Neural crest cell (in vitro differentiated cells): ENCODE measurements around the gene NDUFB4. TPM values are rescaled to one million over a fixed set of nuclear protein-coding genes. Genes with fewer than 3 reads are reported as not detected.
A peak's percentile ranks its signal among the peaks of the same experiment; 100 is the strongest.

Source experiments
- DNase-seq: peaks from one replicate; pipeline ENCODE4 v3.0.0; 2021; ENCODE audit warnings: low read depth, mixed read lengths, low spot score
- H3K27ac Mint-ChIP-seq: one replicate; pipeline ENCODE4 v1.8.0; 2021; ENCODE audit warnings: mild to moderate bottlenecking, mixed read lengths; ENCODE audit not compliant: unreplicated experiment
- H3K27me3 Mint-ChIP-seq: 2 replicates; pipeline ENCODE4 v1.8.0; 2021; ENCODE audit warnings: low read depth, mild to moderate bottlenecking, mixed read lengths
- H3K36me3 Mint-ChIP-seq: 2 replicates; pipeline ENCODE4 v1.8.0; 2021; ENCODE audit warnings: low read depth, mild to moderate bottlenecking, mixed read lengths
- H3K4me1 Mint-ChIP-seq: 2 replicates; pipeline ENCODE4 v1.8.0; 2021; ENCODE audit warnings: mixed read lengths
- H3K4me3 Mint-ChIP-seq: one replicate; pipeline ENCODE4 v1.8.0; 2021; ENCODE audit warnings: mild to moderate bottlenecking, mixed read lengths
- H3K9me3 Mint-ChIP-seq: 2 replicates; pipeline ENCODE4 v1.8.0; 2021; ENCODE audit warnings: mixed read lengths
- CTCF ChIP-seq: fragments of 200-600 bp; sonication (generic); conservative IDR thresholded peaks from 2 replicates; pipeline ENCODE4 v1.5.0; 2021; ENCODE audit warnings: antibody characterized with exemption, mild to moderate bottlenecking
- total RNA-seq: library from RNA; stranded (reverse); gene quantifications from 2 replicates; pipeline ENCODE4 v1.2.1, GENCODE V29; 2021

The NDUFB4 gene
- total RNA-seq, 1 donor from 2014 or later: 117 TPM

GRCh38 chr3:120622457-120622856 lies 26.3 kb downstream of the NDUFB4 start:
- TF ChIP-seq CTCF: no peak
- H3K27ac Mint-ChIP-seq: no peak overlapping the region
- H3K36me3 Mint-ChIP-seq: no peaks in the 10 kb centered on the region
- H3K4me3 Mint-ChIP-seq: no peak overlapping the region
- H3K9me3 Mint-ChIP-seq: no peaks in the 10 kb centered on the region
- peaks cover 13% of the 10 kb centered on the region for H3K4me1 Mint-ChIP-seq
- no peak for DNase-seq
- H3K27me3 Mint-ChIP-seq: no peaks in the 10 kb centered on the region

- H3K9me3 Mint-ChIP-seq: no peaks in the 10 kb centered on the region
- H3K27ac Mint-ChIP-seq: no peak overlapping the region
- TF ChIP-seq CTCF: peak; percentile 57
- no peaks in the 10 kb centered on the region for H3K36me3 Mint-ChIP-seq
- peaks cover 13% of the 10 kb centered on the region for H3K4me1 Mint-ChIP-seq
- H3K4me3 Mint-ChIP-seq: no peak overlapping the region
- DNase-seq: peak; percentile 68
- H3K27me3 Mint-ChIP-seq: no peaks in the 10 kb centered on the region
These were observed 27.0 kb downstream of the NDUFB4 start for GRCh38 chr3:120622870-120623726.

GRCh38 chr3:120623727-120624093 lies 27.6 kb downstream of the NDUFB4 start:
- Mint-ChIP-seq H3K27ac (no peak overlapping the region), H3K4me1 (peaks cover 13% of the 10 kb centered on the region), H3K27me3 (no peaks in the 10 kb centered on the region), H3K9me3 (no peaks in the 10 kb centered on the region), H3K4me3 (no peak overlapping the region), H3K36me3 (no peaks in the 10 kb centered on the region)
- no peak for DNase-seq
- TF ChIP-seq CTCF: no peak

- DNase-seq: no peak
- no peaks in the 10 kb centered on the region for H3K27me3 Mint-ChIP-seq
- H3K27ac Mint-ChIP-seq: no peak overlapping the region
- H3K36me3 Mint-ChIP-seq: no peaks in the 10 kb centered on the region
- H3K4me3 Mint-ChIP-seq: no peak overlapping the region
- TF ChIP-seq CTCF: no peak
- peaks cover 13% of the 10 kb centered on the region for H3K4me1 Mint-ChIP-seq
- no peaks in the 10 kb centered on the region for H3K9me3 Mint-ChIP-seq
These were observed 29.0 kb downstream of the NDUFB4 start for GRCh38 chr3:120625159-120625586.

- no peaks in the 10 kb centered on the region for H3K4me1 Mint-ChIP-seq
- no peak overlapping the region for H3K27ac Mint-ChIP-seq
- TF ChIP-seq CTCF: no peak
- H3K36me3 Mint-ChIP-seq: no peaks in the 10 kb centered on the region
- H3K4me3 Mint-ChIP-seq: no peak overlapping the region
- no peak for DNase-seq
- peaks cover 6% of the 10 kb centered on the region for H3K9me3 Mint-ChIP-seq
- no peaks in the 10 kb centered on the region for H3K27me3 Mint-ChIP-seq
These were observed 38.4 kb downstream of the NDUFB4 start for GRCh38 chr3:120634539-120634938.
